Fibroblast of peridontal ligament (primary cell): ENCODE data around the gene POMGNT2.

Source experiments
- DNase-seq: peaks from one replicate; pipeline ENCODE4 v3.0.0-alpha.2; 2010; ENCODE audit errors: extremely low read depth

Gene POMGNT2

GRCh38 chr3:43102773-43103480 is 3.0 kb downstream of the POMGNT2 start:
- no peak for DNase-seq

- DNase-seq = no peak
Observed at GRCh38 chr3:43098761-43099160, 7.1 kb downstream of the POMGNT2 start.

GRCh38 chr3:43097400-43098080 is 8.3 kb downstream of the POMGNT2 start:
- no peak for DNase-seq

GRCh38 chr3:43096761-43097160 is 9.1 kb downstream of the POMGNT2 start:
- DNase-seq = no peak

- DNase-seq = no peak
Observed at GRCh38 chr3:43095370-43095769, 10.5 kb downstream of the POMGNT2 start.

GRCh38 chr3:43094851-43095250 is 11.0 kb downstream of the POMGNT2 start:
- DNase-seq = no peak

GRCh38 chr3:43094381-43094780 is 11.5 kb downstream of the POMGNT2 start:
- no peak for DNase-seq

- no peak for DNase-seq
Observed at GRCh38 chr3:43093974-43094373, 11.9 kb downstream of the POMGNT2 start.

GRCh38 chr3:43093006-43093405 is 12.9 kb downstream of the POMGNT2 start:
- DNase-seq = no peak

- DNase-seq = no peak
Observed at GRCh38 chr3:43091481-43091880, 14.4 kb downstream of the POMGNT2 start.

- no peak for DNase-seq
Observed at GRCh38 chr3:43090238-43090637, 15.6 kb downstream of the POMGNT2 start.

GRCh38 chr3:43089081-43089480 is 16.8 kb downstream of the POMGNT2 start:
- no peak for DNase-seq

GRCh38 chr3:43087249-43087776 is 18.6 kb downstream of the POMGNT2 start:
- no peak for DNase-seq

- no peak for DNase-seq
Observed at GRCh38 chr3:43086460-43087165, 19.3 kb downstream of the POMGNT2 start.

- DNase-seq = no peak
Observed at GRCh38 chr3:43082457-43082856, 23.4 kb downstream of the POMGNT2 start.

GRCh38 chr3:43081796-43082195 is 24.1 kb downstream of the POMGNT2 start:
- no peak for DNase-seq

- DNase-seq = no peak
Observed at GRCh38 chr3:43080726-43081568, 24.9 kb downstream of the POMGNT2 start.

GRCh38 chr3:43079536-43080332 is 26.1 kb downstream of the POMGNT2 start:
- DNase-seq = no peak

GRCh38 chr3:43077707-43078106 is 28.2 kb downstream of the POMGNT2 start:
- no peak for DNase-seq

- DNase-seq = no peak
Observed at GRCh38 chr3:43077261-43077660, 28.6 kb downstream of the POMGNT2 start.

- no peak for DNase-seq
Observed at GRCh38 chr3:43076857-43077256, 29.0 kb downstream of the POMGNT2 start.
